Upper lobe of left lung (tissue), 4 donors: ENCODE measurements around the gene THSD7A.

Experiments
- EP300 ChIP-seq, 4 donors: sonication (generic); formaldehyde crosslinking; IDR thresholded peaks; one replicate each; pipeline ENCODE4 v1.5.1; 2017; ENCODE audit warnings: antibody characterized with exemption in 4 of 4, control low read depth in 2 of 4
- POLR2A ChIP-seq, 4 donors: fragments of 450-650 bp; IDR thresholded peaks; one replicate each; pipeline ENCODE4 v1.5.1; 2016 to 2017; ENCODE audit warnings: antibody characterized with exemption in 4 of 4, mild to moderate bottlenecking in 2 of 4
- POLR2AphosphoS5 ChIP-seq, 2 donors: sonication (generic); formaldehyde crosslinking; IDR thresholded peaks; one replicate each; pipeline ENCODE4 v1.5.1; 2017; ENCODE audit warnings: antibody characterized with exemption in 2 of 2
- TF ChIP-seq, protein P1 (sequence below), 6 experiments: fragments of 450-650 bp in 4 of 6; fragments of 200-600 bp in 2 of 6; sonication (generic) in 2 of 6; IDR thresholded peaks; one replicate each; pipeline ENCODE4 v1.5.1; 2016 to 2019; ENCODE audit warnings: antibody characterized with exemption in 6 of 6

DNA sequence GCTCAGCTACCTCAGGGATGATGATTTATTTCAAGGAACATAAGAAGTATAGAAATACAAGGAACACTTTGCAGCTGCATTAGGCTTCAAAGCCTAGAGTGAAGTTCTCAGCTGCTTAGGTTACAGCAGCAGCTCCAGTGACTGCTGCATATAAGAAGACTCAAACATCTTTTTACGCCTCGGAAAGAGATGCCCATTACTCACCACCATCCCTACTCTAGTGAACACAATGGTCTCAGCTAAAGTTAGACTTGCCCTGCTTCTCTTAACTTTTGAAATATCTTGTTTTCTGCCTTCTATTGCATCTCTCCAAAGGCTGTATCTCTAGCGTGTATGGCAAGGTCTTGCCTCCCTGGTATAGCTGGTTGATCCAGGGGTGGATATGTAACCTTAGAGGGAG lies 502.4 kb downstream of the THSD7A start:
- TF ChIP-seq, protein P1, sequence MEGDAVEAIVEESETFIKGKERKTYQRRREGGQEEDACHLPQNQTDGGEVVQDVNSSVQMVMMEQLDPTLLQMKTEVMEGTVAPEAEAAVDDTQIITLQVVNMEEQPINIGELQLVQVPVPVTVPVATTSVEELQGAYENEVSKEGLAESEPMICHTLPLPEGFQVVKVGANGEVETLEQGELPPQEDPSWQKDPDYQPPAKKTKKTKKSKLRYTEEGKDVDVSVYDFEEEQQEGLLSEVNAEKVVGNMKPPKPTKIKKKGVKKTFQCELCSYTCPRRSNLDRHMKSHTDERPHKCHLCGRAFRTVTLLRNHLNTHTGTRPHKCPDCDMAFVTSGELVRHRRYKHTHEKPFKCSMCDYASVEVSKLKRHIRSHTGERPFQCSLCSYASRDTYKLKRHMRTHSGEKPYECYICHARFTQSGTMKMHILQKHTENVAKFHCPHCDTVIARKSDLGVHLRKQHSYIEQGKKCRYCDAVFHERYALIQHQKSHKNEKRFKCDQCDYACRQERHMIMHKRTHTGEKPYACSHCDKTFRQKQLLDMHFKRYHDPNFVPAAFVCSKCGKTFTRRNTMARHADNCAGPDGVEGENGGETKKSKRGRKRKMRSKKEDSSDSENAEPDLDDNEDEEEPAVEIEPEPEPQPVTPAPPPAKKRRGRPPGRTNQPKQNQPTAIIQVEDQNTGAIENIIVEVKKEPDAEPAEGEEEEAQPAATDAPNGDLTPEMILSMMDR (IDR thresholded peaks at IDR 0.05) = no peak
- TF ChIP-seq POLR2A (IDR thresholded peaks at IDR 0.05) (no peak), POLR2AphosphoS5 (IDR thresholded peaks at IDR 0.05) (no peak), EP300 (IDR thresholded peaks at IDR 0.05) (no peak)
